ENCODE data around the gene CDK5R1. TPM values are rescaled to one million over a fixed set of nuclear protein-coding genes. Genes with fewer than 3 reads are reported as not detected.

CDK5R1 gene
- 4.5 TPM for polyA plus RNA-seq (2012; ENCODE audit: insufficient read depth, insufficient read length, low read depth)

DNA sequence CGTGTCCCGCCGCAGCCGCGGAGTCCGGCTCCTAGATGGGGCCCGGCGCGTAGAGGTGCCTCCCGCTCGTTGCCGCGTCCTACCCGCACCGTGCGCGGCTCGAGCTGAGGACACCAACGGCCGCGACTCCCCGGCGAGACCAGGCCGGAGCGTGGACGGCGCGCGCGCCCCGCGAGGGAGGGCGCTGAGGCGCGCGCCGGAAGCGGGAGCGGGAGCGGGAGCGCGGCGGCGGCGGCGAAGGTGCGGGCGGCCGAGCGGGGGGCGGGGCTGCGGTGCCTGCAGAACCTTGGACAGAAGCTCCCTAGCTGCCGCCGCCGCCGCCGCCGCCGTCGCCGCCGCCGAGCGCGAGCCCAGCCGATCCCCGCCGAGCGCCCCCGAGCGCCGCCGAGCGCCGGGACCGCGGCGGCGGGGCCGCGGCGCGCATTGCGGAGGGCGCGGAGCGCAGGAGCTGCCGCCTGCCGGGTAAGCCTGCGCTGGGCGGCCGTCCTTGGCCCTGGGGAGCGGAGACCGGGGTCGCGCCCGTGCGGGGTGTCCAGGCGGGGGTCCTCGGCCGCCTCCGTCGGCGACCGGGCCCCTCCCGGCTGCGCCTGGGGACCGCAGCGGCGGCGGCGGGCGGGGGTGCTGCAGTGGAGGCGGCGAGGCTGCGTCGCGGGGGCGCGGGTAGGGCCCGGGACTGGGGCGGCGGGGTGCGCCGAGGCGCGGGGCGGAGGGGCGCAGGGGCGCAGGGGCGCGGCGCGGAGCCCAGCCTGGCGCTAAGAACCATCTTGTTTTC, at the start of gene CDK5R1:
Gene CDK5R1, plus strand, starts transcription at position 293 of the 772 bp plus-strand sequence. CDS start 628 bp downstream, outside the sequence.
- H3K4me3 ChIP-seq (ENCODE audit: low read depth, low read length), result peak within 1 kb of the TSS; percentile 66
- DNase-seq, result peak; percentile 70
- no peaks in the 10 kb centered on the region for H3K27me3 ChIP-seq
- H3K9me3 ChIP-seq, result no peaks in the 10 kb centered on the region
- H3K36me3 ChIP-seq, result peaks cover 4% of the 10 kb centered on the region
- no peak for TF ChIP-seq CTCF (IDR thresholded peaks at IDR 0.05; ENCODE audit: low read depth, low read length)
- peaks cover 8% of the 10 kb centered on the region for H3K4me1 ChIP-seq

DNA sequence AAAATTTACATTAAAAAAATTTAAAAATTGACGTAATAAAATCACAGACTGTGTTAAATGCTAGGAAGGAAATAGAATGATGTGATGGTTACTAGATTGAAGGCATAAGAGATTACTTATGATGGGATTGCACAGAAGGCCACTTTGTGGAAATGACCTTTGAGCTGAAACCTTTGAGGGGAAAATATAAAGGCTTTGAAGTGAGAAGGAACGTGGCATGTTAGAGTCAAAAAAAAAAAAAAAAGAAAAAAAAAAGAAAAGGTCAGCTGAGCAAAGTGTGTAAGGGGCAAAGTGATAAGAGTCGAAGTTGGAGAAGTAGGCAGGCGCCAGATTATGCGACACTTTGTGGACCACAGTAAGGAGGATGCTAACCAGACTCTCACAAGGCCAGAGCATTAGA, 46.1 kb upstream of the CDK5R1 start:
- no peak for TF ChIP-seq CTCF (IDR thresholded peaks at IDR 0.05; ENCODE audit: low read depth, low read length)

GRCh38 chr17:32441886-32442285, 44.9 kb upstream of the CDK5R1 start:
- Histone ChIP-seq H3K27me3 (no peaks in the 10 kb centered on the region), H3K4me1 (no peaks in the 10 kb centered on the region), H3K9me3 (no peaks in the 10 kb centered on the region), H3K4me3 (ENCODE audit: low read depth, low read length) (no peak overlapping the region), H3K36me3 (no peaks in the 10 kb centered on the region)
- no peak for DNase-seq
- no peak for TF ChIP-seq CTCF (IDR thresholded peaks at IDR 0.05; ENCODE audit: low read depth, low read length)

More for the DNA sequence above, 46.1 kb upstream of the CDK5R1 start:
- DNase-seq, result no peak
- Histone ChIP-seq H3K9me3 (no peaks in the 10 kb centered on the region), H3K4me1 (no peaks in the 10 kb centered on the region), H3K27me3 (no peaks in the 10 kb centered on the region), H3K4me3 (ENCODE audit: low read depth, low read length) (no peak overlapping the region), H3K36me3 (no peaks in the 10 kb centered on the region)

DNA sequence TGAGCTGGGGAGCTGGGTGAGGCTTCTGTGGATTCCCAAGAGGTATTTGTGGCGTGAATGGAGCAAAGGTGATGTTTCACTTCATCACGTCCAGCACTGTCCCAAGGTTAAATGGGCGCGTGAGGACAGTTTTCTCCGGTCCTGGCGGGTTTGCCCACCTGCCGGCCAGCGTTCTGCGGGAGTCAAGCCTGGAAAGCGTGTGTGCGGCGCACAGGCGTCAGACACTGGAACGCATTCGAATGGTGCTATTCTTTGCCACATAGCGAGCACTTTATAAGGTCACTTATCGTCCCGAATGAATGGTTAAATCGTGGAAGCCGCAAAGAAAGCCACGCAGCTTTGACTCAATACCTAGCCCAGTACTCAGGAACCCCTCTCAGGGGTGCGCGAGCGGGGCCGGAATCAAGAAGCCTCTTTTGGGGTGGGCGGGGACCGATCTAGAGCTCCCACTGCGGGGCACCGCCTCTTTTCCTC, 42.9 kb upstream of the CDK5R1 start:
- Histone ChIP-seq H3K27me3 (no peaks in the 10 kb centered on the region), H3K4me3 (ENCODE audit: low read depth, low read length) (peak overlapping the region; percentile 92), H3K9me3 (no peaks in the 10 kb centered on the region), H3K36me3 (peaks cover 5% of the 10 kb centered on the region), H3K4me1 (no peaks in the 10 kb centered on the region)
- no peak for DNase-seq
- TF ChIP-seq CTCF (IDR thresholded peaks at IDR 0.05; ENCODE audit: low read depth, low read length), result no peak

- Histone ChIP-seq H3K4me1 (no peaks in the 10 kb centered on the region), H3K27me3 (no peaks in the 10 kb centered on the region), H3K36me3 (peaks cover 8% of the 10 kb centered on the region), H3K9me3 (no peaks in the 10 kb centered on the region), H3K4me3 (ENCODE audit: low read depth, low read length) (peak within 1 kb of the TSS; percentile 92)
- peak; percentile 95 for DNase-seq
- TF ChIP-seq CTCF (IDR thresholded peaks at IDR 0.05; ENCODE audit: low read depth, low read length), result peak; percentile 63
These were observed 42.3 kb upstream of the CDK5R1 start, which contains the start of gene PSMD11 for GRCh38 chr17:32444301-32445073. Gene PSMD11 (plus strand): TSS chr17:32444510. CDS start chr17:32444524, 14 bp downstream.
